Muscle layer of duodenum (tissue), 2 donors: Measurements from ENCODE around the gene OR51I1.

ENCODE experiments used
- H3K27ac ChIP-seq: one replicate; pipeline ENCODE4 v1.7.0; 2013; ENCODE audit warnings: mild to moderate bottlenecking, low read length
- H3K27me3 ChIP-seq: one replicate; pipeline ENCODE4 v1.7.0; 2013; ENCODE audit warnings: low read depth, mild to moderate bottlenecking, control low read depth, low read length
- H3K36me3 ChIP-seq, 2 donors: one replicate each; pipeline ENCODE4 v1.7.0; 2013; ENCODE audit warnings: low read length in 2 of 2, control low read depth in 1 of 2, mild to moderate bottlenecking in 1 of 2; ENCODE audit not compliant: insufficient read depth in 2 of 2, control insufficient read depth in 1 of 2
- H3K4me1 ChIP-seq, 2 donors: one replicate each; pipeline ENCODE4 v1.7.0; 2013; ENCODE audit warnings: low read length in 2 of 2, mild to moderate bottlenecking in 2 of 2, control low read depth in 1 of 2, moderate library complexity in 1 of 2; ENCODE audit not compliant: insufficient read depth in 2 of 2, control insufficient read depth in 1 of 2
- H3K4me3 ChIP-seq, 2 donors: one replicate each; pipeline ENCODE4 v1.7.0; 2013; ENCODE audit warnings: low read length in 2 of 2, low read depth in 1 of 2, mild to moderate bottlenecking in 1 of 2
- H3K9me3 ChIP-seq, 2 donors: one replicate each; pipeline ENCODE4 v1.7.0; 2013; ENCODE audit warnings: low read length in 2 of 2, control low read depth in 1 of 2, mild to moderate bottlenecking in 1 of 2; ENCODE audit not compliant: control insufficient read depth in 1 of 2
- donor health status: healthy.

The OR51I1 gene, protein sequence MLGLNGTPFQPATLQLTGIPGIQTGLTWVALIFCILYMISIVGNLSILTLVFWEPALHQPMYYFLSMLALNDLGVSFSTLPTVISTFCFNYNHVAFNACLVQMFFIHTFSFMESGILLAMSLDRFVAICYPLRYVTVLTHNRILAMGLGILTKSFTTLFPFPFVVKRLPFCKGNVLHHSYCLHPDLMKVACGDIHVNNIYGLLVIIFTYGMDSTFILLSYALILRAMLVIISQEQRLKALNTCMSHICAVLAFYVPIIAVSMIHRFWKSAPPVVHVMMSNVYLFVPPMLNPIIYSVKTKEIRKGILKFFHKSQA

DNA sequence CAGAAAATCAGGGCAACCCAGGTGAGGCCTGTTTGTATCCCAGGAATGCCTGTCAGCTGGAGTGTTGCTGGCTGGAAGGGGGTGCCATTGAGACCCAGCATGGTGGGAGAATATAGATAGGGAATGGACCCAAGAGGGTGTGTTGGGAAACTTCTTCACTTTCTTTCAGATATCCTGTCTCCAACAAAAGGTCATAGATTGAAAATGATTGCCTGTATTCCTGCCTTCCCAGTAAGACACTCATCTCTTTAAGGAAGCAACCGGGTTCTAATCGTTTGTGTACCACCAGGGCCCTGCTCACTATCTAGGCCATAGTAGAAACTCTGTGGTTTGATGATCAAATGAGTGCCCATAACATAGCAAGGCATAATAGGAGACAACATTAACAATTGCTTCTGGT is at the start of gene OR51I1:
OR51I1 (minus strand) TSS at position 101 of the 400 bp plus-strand sequence; CDS start at position 101, 0 bp downstream.
- no peaks in the 10 kb centered on the region for H3K27me3 ChIP-seq
- no peak within 1 kb of the TSS for H3K27ac ChIP-seq
- no peaks in the 10 kb centered on the region for H3K9me3 ChIP-seq
- no peak within 1 kb of the TSS for H3K4me3 ChIP-seq
- H3K36me3 ChIP-seq, result no peaks in the 10 kb centered on the region
- H3K4me1 ChIP-seq, result no peaks in the 10 kb centered on the region

DNA sequence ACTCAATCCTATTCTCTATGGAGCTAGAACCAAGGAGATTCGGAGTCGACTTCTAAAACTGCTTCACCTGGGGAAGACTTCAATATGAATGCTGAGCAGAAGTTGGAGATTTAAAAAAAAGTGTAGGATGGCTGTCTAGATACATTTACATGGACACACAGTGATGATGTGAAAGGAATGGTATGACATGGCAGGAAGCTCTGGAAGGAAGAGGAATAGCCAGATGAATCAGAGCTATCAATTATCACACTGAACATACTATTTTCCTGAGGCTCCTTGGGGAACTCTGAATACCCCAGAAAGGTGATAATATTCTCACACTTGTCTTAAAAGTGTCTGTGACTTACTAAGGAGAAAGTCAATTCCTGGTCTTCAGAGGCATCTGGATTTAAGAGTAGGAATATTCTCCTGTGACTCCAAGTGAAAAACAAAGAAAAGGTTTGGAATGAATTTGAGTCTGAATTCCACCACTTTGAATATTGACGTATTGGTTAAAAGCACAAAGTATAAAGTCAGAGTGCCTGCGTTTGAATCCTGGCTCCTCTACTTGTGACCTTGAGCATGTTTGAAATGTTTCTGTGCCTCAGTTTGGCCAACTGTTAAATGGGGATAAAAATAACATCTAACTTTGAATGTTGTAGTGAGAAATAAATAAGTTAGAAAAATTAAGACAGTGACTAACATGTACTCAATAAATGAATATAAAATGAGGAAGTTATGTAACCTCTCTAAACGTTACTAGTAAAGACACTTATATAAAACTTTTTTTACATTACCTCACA is 48.5 kb upstream of the OR51I1 start:
- no peaks in the 10 kb centered on the region for H3K27me3 ChIP-seq
- no peaks in the 10 kb centered on the region for H3K36me3 ChIP-seq
- H3K27ac ChIP-seq, result no peak overlapping the region
- no peaks in the 10 kb centered on the region for H3K9me3 ChIP-seq
- H3K4me1 ChIP-seq, result no peaks in the 10 kb centered on the region
- H3K4me3 ChIP-seq, result no peak overlapping the region

DNA sequence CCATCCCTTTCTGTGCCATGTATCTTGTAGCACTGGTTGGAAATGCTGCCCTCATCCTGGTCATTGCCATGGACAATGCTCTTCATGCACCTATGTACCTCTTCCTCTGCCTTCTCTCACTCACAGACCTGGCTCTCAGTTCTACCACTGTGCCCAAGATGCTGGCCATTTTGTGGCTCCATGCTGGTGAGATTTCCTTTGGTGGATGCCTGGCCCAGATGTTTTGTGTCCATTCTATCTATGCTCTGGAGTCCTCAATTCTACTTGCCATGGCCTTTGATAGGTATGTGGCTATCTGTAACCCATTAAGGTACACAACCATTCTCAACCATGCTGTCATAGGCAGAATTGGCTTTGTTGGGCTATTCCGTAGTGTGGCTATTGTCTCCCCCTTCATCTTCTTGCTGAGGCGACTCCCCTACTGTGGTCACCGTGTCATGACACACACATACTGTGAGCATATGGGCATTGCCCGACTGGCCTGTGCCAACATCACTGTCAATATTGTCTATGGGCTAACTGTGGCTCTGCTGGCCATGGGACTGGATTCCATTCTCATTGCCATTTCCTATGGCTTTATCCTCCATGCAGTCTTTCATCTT is 47.6 kb upstream of the OR51I1 start:
- Histone ChIP-seq H3K9me3 (no peaks in the 10 kb centered on the region), H3K27ac (no peak overlapping the region), H3K36me3 (no peaks in the 10 kb centered on the region), H3K27me3 (no peaks in the 10 kb centered on the region), H3K4me3 (no peak overlapping the region), H3K4me1 (no peaks in the 10 kb centered on the region)

DNA sequence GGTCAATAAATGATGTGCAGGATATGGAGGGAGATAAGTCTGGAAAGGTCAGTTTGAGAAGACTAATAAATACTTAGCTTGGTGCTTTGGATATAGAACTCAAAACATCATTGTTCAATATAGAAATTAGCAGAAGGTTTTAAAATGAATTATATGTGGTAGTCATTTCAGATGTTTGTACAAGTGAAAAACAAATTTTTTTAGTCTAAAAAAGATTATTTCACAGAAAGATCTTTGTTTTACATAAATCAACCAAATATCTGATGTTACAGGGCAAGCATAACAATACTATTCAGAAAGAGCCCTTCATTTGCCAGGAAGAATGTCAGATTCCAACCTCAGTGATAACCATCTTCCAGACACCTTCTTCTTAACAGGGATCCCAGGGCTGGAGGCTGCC is 47.1 kb upstream of the OR51I1 start, which contains the start of gene OR52D1:
OR52D1 (plus strand) TSS at position 301 of the 400 bp plus-strand sequence; CDS start at position 323, 22 bp downstream.
- Histone ChIP-seq H3K27ac (no peak within 1 kb of the TSS), H3K4me3 (no peak within 1 kb of the TSS), H3K27me3 (no peaks in the 10 kb centered on the region), H3K9me3 (no peaks in the 10 kb centered on the region), H3K36me3 (no peaks in the 10 kb centered on the region), H3K4me1 (no peaks in the 10 kb centered on the region)

DNA sequence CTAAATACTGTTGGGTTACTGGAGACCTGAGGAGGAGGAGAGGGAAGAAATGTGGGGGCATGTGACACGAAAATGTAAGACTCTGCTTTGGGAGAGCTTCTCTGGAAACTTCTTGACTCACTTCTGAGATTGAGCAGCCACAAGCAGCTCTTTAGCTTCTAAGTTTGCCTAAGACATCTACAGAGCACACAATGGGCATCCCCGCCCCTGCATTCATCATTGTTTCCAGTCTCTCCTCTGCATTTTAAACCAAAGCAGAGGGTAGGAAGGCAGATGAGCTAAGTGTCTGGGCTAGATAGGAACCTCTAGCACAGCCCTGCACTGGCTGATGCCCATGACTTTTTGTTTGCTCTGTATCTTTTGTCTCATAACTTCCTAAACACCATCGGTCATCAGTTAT is 45.1 kb upstream of the OR51I1 start:
- Histone ChIP-seq H3K27me3 (no peaks in the 10 kb centered on the region), H3K36me3 (no peaks in the 10 kb centered on the region)

DNA sequence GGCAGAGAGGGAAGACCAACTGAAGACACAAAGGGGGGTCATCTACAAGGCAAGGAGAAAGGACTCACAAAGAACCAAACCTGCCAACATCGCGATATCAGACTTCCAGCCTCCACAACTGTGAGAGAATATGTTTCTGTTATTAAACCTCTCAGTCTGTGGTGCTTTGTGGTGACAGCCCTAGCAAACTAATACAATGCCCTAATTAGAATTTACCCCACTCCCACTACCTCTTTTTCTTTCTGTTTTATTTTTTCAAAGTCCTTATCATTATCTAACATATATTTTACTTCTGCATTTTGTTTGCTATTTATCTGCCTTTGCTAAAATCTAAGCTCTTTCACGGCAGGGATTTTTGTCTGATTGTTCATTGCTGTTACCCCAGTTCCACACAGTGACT is 44.7 kb upstream of the OR51I1 start:
- H3K27ac ChIP-seq, result no peak overlapping the region
- no peaks in the 10 kb centered on the region for H3K4me1 ChIP-seq

More for the DNA sequence above, 45.1 kb upstream of the OR51I1 start:
- no peaks in the 10 kb centered on the region for H3K9me3 ChIP-seq
- H3K4me1 ChIP-seq, result no peaks in the 10 kb centered on the region
- H3K4me3 ChIP-seq, result no peak overlapping the region
- no peak overlapping the region for H3K27ac ChIP-seq

DNA sequence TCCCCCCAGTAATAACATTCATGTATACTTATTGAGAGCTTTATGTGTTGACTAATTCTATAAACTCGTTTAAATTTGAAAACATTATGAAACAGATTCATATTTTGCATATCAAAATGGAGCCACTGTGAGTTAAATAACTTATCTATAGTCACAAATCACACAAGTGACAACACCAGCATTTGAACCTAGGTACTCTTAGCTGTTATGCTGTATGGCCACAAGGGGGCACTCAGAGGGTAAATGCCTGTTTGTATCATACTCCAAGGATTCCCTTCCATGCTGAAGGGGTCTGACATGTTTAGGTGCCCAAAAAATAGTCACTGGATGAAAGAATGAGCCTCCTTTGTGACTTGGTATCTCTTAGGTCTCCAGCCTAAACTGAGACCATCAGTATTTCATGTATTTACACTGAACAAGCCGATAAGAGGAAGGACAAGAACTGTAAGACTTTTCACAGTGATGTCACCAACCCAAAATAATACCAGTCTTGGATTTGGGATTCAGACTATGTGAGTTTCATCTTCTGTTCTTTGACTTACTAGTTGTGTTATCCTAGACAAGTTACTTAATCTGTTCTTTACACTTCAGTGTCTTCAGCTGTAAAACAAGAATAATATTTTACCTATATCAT is 35.0 kb upstream of the OR51I1 start:
- no peak overlapping the region for H3K27ac ChIP-seq
- no peaks in the 10 kb centered on the region for H3K9me3 ChIP-seq
- H3K27me3 ChIP-seq, result no peaks in the 10 kb centered on the region
- H3K36me3 ChIP-seq, result no peaks in the 10 kb centered on the region
- no peak overlapping the region for H3K4me3 ChIP-seq
- no peaks in the 10 kb centered on the region for H3K4me1 ChIP-seq

More for the DNA sequence above, 44.7 kb upstream of the OR51I1 start:
- Histone ChIP-seq H3K9me3 (no peaks in the 10 kb centered on the region), H3K4me3 (no peak overlapping the region), H3K36me3 (no peaks in the 10 kb centered on the region), H3K27me3 (no peaks in the 10 kb centered on the region)

DNA sequence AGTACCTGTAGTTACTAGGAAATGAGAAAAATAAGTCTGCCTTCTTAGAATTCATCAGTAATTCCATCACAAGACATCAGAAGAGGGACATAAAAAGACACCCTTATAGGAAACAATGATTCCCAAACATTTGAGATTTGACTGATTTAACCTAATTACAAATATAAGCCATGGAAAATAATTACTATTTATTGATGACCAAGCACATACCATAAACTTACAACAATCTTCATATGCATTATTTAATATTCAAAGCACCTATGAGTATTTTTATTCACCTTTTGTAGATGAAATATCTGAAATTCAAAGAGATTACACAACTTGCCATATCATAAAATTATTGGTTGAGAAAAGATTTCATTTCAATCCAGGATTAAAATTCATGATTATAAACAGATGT is 32.6 kb upstream of the OR51I1 start:
- H3K4me3 ChIP-seq, result no peak overlapping the region
- H3K4me1 ChIP-seq, result no peaks in the 10 kb centered on the region
- no peak overlapping the region for H3K27ac ChIP-seq
- H3K36me3 ChIP-seq, result no peaks in the 10 kb centered on the region
- no peaks in the 10 kb centered on the region for H3K27me3 ChIP-seq
- no peaks in the 10 kb centered on the region for H3K9me3 ChIP-seq

DNA sequence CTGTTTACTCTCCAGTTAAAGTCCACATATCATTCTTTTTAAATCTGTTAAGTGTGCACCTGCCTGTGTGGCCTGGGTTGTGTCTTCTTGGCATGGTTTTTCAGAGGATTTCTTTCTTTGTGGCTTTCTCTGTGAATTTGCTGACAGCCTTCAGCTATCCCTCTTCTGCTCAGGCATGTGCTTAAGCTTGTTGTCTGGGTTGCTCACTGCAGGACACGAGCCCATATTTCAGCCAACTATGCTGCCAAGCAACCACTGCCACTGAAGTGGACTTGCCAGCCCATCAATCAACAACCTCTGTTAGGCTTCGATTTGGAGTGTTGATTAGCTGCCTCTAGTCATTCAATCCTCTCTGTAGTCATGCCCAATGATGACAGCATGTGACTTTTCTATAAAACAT is 26.2 kb upstream of the OR51I1 start:
- no peaks in the 10 kb centered on the region for H3K9me3 ChIP-seq
- H3K27ac ChIP-seq, result no peak overlapping the region
- H3K4me3 ChIP-seq, result no peak overlapping the region
- H3K4me1 ChIP-seq, result no peaks in the 10 kb centered on the region
- no peaks in the 10 kb centered on the region for H3K27me3 ChIP-seq
- no peaks in the 10 kb centered on the region for H3K36me3 ChIP-seq

DNA sequence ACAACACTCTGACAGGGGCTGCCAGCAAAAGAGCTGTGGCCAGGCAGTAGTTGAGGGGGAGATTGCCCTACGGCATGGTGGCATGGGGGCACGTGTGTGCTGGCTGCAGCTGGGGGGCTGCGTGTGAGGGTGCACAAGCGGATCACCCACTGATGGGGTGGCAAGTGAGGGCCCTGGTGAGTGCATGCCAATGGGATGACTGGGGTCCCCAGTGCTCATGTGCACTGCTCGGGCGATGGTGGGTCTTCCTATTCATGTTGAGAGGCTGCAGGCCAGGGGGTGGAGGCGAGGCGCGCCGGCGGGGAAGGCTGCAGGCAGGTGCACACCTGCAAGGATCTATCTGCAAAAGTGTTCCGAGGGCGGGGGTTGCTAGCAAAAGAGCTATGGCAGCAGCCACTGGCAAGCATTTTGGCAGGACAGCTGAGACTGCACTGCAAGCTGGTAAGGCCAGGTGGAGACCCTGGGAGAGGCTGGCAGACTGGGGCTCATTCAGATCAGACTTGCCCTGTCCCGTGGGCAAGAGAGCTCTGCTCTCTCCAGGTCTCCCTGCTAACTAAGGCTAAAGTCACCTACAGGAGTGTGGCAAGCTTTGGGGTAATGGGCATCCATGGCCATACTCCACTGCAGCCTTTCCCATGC is 19.8 kb upstream of the OR51I1 start:
- Histone ChIP-seq H3K36me3 (no peaks in the 10 kb centered on the region), H3K4me3 (no peak overlapping the region), H3K27ac (no peak overlapping the region), H3K27me3 (no peaks in the 10 kb centered on the region), H3K4me1 (no peaks in the 10 kb centered on the region), H3K9me3 (no peaks in the 10 kb centered on the region)

DNA sequence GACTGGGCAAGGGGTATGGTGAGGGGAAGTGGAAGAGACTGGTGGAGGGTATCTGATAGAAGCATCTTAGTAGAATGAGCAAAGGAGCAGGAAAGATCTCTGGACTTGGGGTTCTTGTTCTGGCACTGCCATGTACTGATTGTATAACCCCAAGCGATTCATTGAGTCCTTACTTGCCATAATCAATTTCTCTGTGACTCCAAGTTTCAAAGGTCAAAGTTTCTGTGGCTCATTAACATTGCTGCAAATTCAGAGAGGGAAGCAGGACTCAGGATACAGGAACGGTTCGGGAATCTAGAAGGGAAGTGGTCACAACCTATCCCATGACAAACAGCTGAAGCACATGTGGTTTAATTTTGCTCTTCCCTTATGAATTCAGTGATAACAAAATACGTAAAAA is 8.1 kb upstream of the OR51I1 start:
- Histone ChIP-seq H3K27me3 (no peaks in the 10 kb centered on the region), H3K36me3 (no peaks in the 10 kb centered on the region), H3K9me3 (no peaks in the 10 kb centered on the region), H3K27ac (no peak overlapping the region), H3K4me1 (no peaks in the 10 kb centered on the region), H3K4me3 (no peak overlapping the region)
